Tibial nerve (tissue), 4 donors: ENCODE results near the gene IRF1.

Experiments
- CTCF ChIP-seq, 5 experiments: fragments of 200-600 bp in 3 of 5; fragments of 450-650 bp in 2 of 5; sonication (generic) in 3 of 5; IDR thresholded peaks; one replicate each; pipeline ENCODE4 v1.5.1; 2016 to 2019; ENCODE audit warnings: antibody characterized with exemption in 5 of 5, mild to moderate bottlenecking in 3 of 5, moderate library complexity in 2 of 5
- EP300 ChIP-seq, 2 donors: sonication (generic); formaldehyde crosslinking; IDR thresholded peaks; one replicate each; pipeline ENCODE4 v1.6.1; 2017; ENCODE audit warnings: antibody characterized with exemption in 2 of 2, mild to moderate bottlenecking in 1 of 2
- POLR2A ChIP-seq, 2 donors: fragments of 450-650 bp; IDR thresholded peaks; one replicate each; pipeline ENCODE4 v1.6.1; 2017; ENCODE audit warnings: antibody characterized with exemption in 2 of 2, mild to moderate bottlenecking in 2 of 2, moderate library complexity in 2 of 2

GRCh38 chr5:132528021-132528420 is 37.4 kb upstream of the IRF1 start:
- no peak for TF ChIP-seq CTCF (IDR thresholded peaks at IDR 0.05)
- TF ChIP-seq POLR2A (IDR thresholded peaks at IDR 0.05), result no peak
- no peak for TF ChIP-seq EP300 (IDR thresholded peaks at IDR 0.05)
